PFSK-1 (cell line): ENCODE results near the gene FUCA2. TPM values are rescaled to one million over a fixed set of nuclear protein-coding genes. Genes with fewer than 3 reads are reported as not detected.

Source experiments
- FOXP2 ChIP-seq: optimal IDR thresholded peaks from 2 replicates; pipeline ENCODE3; 2011; ENCODE audit warnings: borderline replicate concordance, control low read depth, inconsistent platforms; ENCODE audit not compliant: insufficient read depth; ENCODE audit errors: extremely low read length, extremely low read depth
- POLR2AphosphoS5 ChIP-seq: IDR thresholded peaks from 2 replicates; pipeline ENCODE4 v1.6.1; 2012; ENCODE audit warnings: low read depth, mild to moderate bottlenecking, control low read depth, low read length, moderate library complexity
- REST ChIP-seq, 2 experiments: IDR thresholded peaks; 2 replicates each; pipeline versions ENCODE4 v1.6.1 to v1.8.0; 2011 to 2012; ENCODE audit warnings: low read depth in 2 of 2, low read length in 2 of 2, control low read depth in 1 of 2, inconsistent platforms in 1 of 2, mild to moderate bottlenecking in 1 of 2, moderate library complexity in 1 of 2; ENCODE audit not compliant: insufficient read depth in 1 of 2
- SIN3A ChIP-seq: IDR thresholded peaks from 2 replicates; pipeline ENCODE4 v1.6.1; 2012; ENCODE audit warnings: mild to moderate bottlenecking, low read length, moderate library complexity, borderline replicate concordance; ENCODE audit not compliant: insufficient read depth
- TAF1 ChIP-seq: IDR thresholded peaks from 2 replicates; pipeline ENCODE4 v1.6.1; 2012; ENCODE audit warnings: low read length, control low read depth, borderline replicate concordance; ENCODE audit not compliant: insufficient read depth
- polyA plus RNA-seq: library from polyadenylated mRNA; unstranded; fragments of >200 nt; gene quantifications from one replicate; pipeline ENCODE4 v1.2.1, GENCODE V29; 2012; ENCODE audit warnings: low read depth, missing spikeins; ENCODE audit not compliant: insufficient read length

Gene FUCA2, protein sequence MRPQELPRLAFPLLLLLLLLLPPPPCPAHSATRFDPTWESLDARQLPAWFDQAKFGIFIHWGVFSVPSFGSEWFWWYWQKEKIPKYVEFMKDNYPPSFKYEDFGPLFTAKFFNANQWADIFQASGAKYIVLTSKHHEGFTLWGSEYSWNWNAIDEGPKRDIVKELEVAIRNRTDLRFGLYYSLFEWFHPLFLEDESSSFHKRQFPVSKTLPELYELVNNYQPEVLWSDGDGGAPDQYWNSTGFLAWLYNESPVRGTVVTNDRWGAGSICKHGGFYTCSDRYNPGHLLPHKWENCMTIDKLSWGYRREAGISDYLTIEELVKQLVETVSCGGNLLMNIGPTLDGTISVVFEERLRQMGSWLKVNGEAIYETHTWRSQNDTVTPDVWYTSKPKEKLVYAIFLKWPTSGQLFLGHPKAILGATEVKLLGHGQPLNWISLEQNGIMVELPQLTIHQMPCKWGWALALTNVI
- polyA plus RNA-seq = not detected

DNA sequence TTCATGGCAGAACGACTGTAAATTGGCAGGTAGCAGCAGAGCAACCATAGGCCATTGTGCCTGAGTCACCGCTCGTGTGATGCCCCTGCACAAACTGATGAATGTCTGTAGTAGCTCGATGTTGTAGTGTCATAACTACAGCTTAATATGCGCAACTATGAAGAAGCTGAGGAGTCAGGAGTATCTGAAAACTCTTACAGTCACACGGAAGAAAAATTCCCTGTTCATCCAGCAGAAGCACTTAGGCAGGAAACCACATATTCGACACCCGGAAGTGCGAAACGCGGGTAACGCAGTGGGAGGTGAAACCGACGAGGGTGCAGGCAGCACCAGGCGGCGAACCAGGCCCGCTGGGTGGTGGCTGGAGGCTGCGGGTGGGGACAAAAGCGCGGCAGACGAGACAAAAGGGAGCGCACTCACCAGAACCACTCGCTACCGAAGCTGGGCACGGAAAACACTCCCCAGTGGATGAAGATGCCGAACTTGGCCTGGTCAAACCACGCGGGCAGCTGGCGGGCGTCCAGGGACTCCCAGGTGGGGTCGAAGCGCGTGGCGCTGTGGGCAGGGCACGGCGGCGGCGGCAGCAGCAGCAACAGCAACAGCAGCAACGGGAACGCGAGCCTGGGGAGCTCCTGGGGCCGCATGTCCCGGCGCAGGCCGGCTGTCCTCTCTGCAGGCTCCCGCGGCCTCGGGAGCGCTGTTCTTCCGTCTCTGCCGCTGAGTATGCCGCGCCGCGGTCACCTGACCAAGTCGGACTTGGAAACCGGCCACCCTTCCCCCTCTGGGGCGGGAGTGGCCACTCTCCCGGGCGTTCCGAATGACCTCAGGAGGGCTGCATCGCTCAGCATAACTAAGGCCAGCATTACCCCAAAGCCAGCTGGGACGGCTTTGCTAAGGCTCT is at the start of gene FUCA2:
Gene FUCA2, minus strand, starts transcription at position 730 of the 901 bp plus-strand sequence. Its CDS starts 86 bp downstream, at position 644.
- no peak for TF ChIP-seq REST (IDR thresholded peaks at IDR 0.05; ENCODE audit: insufficient read depth in 1 of 2, low read depth in 2 of 2, low read length in 2 of 2)
- no peak for TF ChIP-seq POLR2AphosphoS5

DNA sequence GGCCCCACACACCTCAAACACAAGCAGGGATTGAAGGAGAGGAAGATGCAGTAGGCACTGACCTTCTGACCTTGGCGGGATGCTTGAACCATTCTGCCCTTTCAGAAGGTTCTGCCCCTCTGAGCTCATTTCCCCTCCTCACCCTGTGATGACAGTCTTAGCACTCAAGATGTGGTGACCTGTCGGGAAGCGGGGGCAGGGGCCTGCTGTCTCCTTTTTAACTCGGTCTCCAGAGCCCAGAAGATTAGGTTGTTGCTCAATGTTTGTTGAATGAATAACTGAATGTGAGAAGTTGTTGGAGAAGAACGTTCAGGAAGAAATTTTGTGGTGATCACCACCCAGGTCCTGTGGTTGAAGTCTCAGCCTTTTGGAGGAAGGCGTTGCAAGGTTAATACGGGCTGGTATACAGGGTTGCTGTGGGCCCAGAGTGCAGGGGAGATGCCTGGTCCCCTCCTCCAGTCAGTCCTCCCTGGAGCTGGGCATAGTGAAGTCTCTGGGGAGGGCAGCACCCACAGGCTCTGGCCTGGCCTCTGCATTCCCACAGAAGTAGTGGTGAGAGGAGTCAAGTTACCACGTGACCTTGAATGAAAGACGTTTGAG is 49.7 kb upstream of the FUCA2 start:
- TF ChIP-seq SIN3A (no peak), POLR2AphosphoS5 (no peak), TAF1 (no peak), FOXP2 (no peak), REST (IDR thresholded peaks at IDR 0.05; ENCODE audit: insufficient read depth in 1 of 2, low read depth in 2 of 2, low read length in 2 of 2) (no peak)

DNA sequence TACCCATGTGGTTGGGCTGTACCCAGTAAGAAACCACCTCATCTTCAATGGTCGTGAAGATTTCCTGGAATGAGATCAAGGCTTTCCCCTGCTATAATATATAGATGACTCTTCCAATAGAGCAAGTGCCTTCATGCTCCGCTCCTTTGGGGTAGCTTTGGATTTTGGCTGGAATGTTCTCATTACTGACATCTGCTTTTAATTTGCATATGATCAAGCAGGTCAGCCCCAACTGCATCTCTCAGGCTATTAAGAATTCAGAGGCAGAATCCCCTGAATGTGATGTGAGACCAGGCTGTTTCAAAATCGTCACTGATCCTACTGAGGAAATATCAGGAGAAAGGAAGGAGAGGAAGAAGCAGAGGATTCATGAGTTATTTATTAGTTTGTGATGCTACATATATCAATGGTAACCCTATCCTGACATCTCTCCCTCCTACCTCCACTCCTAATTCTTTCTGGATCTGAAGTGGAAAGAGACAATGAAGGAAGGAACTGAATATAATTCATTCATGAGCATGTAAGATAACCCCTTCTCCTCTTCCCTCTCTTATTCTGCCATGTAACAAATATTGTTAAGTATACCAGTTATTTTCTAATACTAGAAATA is 47.6 kb upstream of the FUCA2 start:
- TF ChIP-seq TAF1 (no peak), REST (IDR thresholded peaks at IDR 0.05; ENCODE audit: insufficient read depth in 1 of 2, low read depth in 2 of 2, low read length in 2 of 2) (no peak), POLR2AphosphoS5 (no peak), SIN3A (no peak), FOXP2 (no peak)

GRCh38 chr6:143556529-143556928 is 45.0 kb upstream of the FUCA2 start:
- TF ChIP-seq POLR2AphosphoS5 = no peak
- no peak for TF ChIP-seq REST (IDR thresholded peaks at IDR 0.05; ENCODE audit: insufficient read depth in 1 of 2, low read depth in 2 of 2, low read length in 2 of 2)
- no peak for TF ChIP-seq SIN3A
- no peak for TF ChIP-seq FOXP2
- TF ChIP-seq TAF1 = no peak
